ENCODE measurements around the gene PODXL. TPM values are rescaled to one million over a fixed set of nuclear protein-coding genes. Genes with fewer than 3 reads are reported as not detected.

Gene PODXL
- total RNA-seq, 4 donors from 2014 or later = 7.5 to 40.4 (median 15.2) TPM

- Histone ChIP-seq H3K27ac (peak overlapping the region in 3 of 4 donors; percentile 53 to 64 (median 59)), H3K9me3 (no peaks in the 10 kb centered on the region), H3K4me3 (peak overlapping the region; percentile 42 to 73 (median 64))
Observed at GRCh38 chr7:131555552-131556052, 826 bp downstream of the PODXL start.

GRCh38 chr7:131554880-131555516, 1.4 kb downstream of the PODXL start:
- peaks cover 0 to 26% (median 7%) of the 10 kb centered on the region in 4 donors for H3K4me1 ChIP-seq
- TF ChIP-seq POLR2A (IDR thresholded peaks at IDR 0.05) = no peak
- TF ChIP-seq, protein P1, sequence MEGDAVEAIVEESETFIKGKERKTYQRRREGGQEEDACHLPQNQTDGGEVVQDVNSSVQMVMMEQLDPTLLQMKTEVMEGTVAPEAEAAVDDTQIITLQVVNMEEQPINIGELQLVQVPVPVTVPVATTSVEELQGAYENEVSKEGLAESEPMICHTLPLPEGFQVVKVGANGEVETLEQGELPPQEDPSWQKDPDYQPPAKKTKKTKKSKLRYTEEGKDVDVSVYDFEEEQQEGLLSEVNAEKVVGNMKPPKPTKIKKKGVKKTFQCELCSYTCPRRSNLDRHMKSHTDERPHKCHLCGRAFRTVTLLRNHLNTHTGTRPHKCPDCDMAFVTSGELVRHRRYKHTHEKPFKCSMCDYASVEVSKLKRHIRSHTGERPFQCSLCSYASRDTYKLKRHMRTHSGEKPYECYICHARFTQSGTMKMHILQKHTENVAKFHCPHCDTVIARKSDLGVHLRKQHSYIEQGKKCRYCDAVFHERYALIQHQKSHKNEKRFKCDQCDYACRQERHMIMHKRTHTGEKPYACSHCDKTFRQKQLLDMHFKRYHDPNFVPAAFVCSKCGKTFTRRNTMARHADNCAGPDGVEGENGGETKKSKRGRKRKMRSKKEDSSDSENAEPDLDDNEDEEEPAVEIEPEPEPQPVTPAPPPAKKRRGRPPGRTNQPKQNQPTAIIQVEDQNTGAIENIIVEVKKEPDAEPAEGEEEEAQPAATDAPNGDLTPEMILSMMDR (IDR thresholded peaks at IDR 0.05) = no peak
- H3K9me3 ChIP-seq = no peaks in the 10 kb centered on the region
- peak overlapping the region; percentile 42 to 73 (median 64) for H3K4me3 ChIP-seq
- no peak for DNase-seq
- H3K27me3 ChIP-seq = no peaks in the 10 kb centered on the region
- peak overlapping the region in 2 of 4 donors; percentile 3 to 53 for H3K27ac ChIP-seq
- no peaks in the 10 kb centered on the region for H3K36me3 ChIP-seq

More at GRCh38 chr7:131555552-131556052, 826 bp downstream of the PODXL start:
- Histone ChIP-seq H3K4me1 (peaks cover 0 to 26% (median 7%) of the 10 kb centered on the region in 4 donors), H3K36me3 (no peaks in the 10 kb centered on the region), H3K27me3 (no peaks in the 10 kb centered on the region)
- DNase-seq = peak in 1 of 3 donors; percentile 50
- TF ChIP-seq, protein P1 (IDR thresholded peaks at IDR 0.05) = no peak
- TF ChIP-seq POLR2A (IDR thresholded peaks at IDR 0.05) = no peak

DNA sequence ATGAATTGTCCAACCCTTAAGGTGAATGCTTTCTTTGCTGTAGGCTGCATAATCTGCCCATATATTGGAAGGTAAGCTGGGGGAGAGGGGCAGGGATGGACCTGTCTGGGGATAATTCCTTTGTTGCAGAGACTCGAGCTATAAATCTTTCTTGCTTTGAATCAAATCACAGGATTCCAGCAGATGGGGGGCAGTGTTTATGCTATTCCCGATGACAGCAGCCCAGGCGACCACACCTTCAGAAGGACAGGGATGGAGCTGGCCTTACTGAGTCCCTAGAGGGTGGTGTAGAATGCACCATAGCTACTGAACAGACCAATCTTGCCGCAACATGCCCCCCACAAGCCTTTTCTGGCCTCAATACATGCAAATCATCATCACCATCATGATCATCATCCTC, 2.5 kb downstream of the PODXL start:
- TF ChIP-seq POLR2A (IDR thresholded peaks at IDR 0.05) = no peak
- TF ChIP-seq, protein P1 (IDR thresholded peaks at IDR 0.05) = no peak
- Histone ChIP-seq H3K27ac (no peak overlapping the region), H3K27me3 (no peaks in the 10 kb centered on the region), H3K4me3 (peak overlapping the region in 1 of 4 donors; percentile 59), H3K4me1 (peaks cover 0 to 26% (median 7%) of the 10 kb centered on the region in 4 donors), H3K36me3 (no peaks in the 10 kb centered on the region), H3K9me3 (no peaks in the 10 kb centered on the region)
- no peak for DNase-seq

DNA sequence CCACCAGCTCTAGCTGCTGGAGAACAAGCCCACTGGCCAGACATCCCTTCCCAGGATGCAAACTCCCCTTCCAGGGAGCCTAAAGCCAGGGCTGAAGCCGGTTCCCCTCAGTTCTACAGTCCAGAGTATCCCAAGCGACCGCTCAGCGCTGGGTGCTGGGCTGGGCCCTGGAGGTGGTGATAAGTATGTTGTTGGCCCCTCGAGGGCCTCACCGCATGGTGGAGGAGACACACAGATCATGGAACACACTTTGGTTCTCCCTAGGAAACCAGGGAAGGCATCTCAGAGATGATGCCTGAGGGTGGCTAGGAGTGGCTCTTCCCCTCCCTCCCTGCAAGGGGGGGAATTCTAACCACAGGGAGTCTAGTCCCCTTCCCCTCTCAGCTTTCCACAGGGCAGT, 4.4 kb downstream of the PODXL start:
- no peak overlapping the region for H3K4me3 ChIP-seq
- no peaks in the 10 kb centered on the region for H3K36me3 ChIP-seq
- TF ChIP-seq, protein P1 (IDR thresholded peaks at IDR 0.05) = no peak
- TF ChIP-seq POLR2A (IDR thresholded peaks at IDR 0.05) = no peak
- no peak overlapping the region for H3K27ac ChIP-seq
- H3K9me3 ChIP-seq = no peaks in the 10 kb centered on the region
- DNase-seq = no peak
- peaks cover 0 to 16% (median 6%) of the 10 kb centered on the region in 4 donors for H3K4me1 ChIP-seq
- no peaks in the 10 kb centered on the region for H3K27me3 ChIP-seq

- H3K27ac ChIP-seq = no peak overlapping the region
- no peak for DNase-seq
- no peaks in the 10 kb centered on the region for H3K27me3 ChIP-seq
- TF ChIP-seq, protein P1 (IDR thresholded peaks at IDR 0.05) = no peak
- no peak for TF ChIP-seq POLR2A (IDR thresholded peaks at IDR 0.05)
- H3K9me3 ChIP-seq = no peaks in the 10 kb centered on the region
- peaks cover 0 to 10% (median 2%) of the 10 kb centered on the region in 4 donors for H3K4me1 ChIP-seq
- no peak overlapping the region for H3K4me3 ChIP-seq
- no peaks in the 10 kb centered on the region for H3K36me3 ChIP-seq
Observed at GRCh38 chr7:131550846-131551245, 5.6 kb downstream of the PODXL start.
